ENCODE data around the gene DDR1.
"Not testable (repeated sequence)": the region's sequence is repeated elsewhere in the genome, so short reads cannot be mapped to it uniquely, and the experiment has no call there.

Gene DDR1

DNA sequence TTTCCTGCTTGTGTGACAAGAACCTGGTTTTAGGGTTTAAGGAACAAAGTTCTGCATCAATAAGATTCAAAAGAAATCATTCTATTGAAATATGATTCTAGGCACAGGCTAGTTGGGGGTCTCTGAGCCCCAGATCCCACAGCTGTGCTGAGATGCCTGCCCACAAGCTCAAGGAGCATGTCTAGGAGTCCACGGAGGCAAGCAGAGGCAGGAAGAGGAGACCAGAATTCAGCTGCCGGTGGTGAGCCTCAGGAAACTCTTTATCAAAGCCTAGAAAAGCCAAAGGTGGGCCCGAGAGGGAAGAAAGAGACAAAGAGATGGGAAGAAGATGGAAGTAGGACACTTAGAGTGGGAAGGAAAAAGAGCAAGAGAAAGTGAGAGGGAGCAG lies 40.7 kb upstream of the DDR1 start:
- FAIRE-seq (no peak), DNase-seq (ENCODE audit: insufficient read length, low spot score) (no peak)
- no peak for TF ChIP-seq POLR2A (IDR thresholded peaks at IDR 0.05; ENCODE audit: low read depth, low read length)

DNA sequence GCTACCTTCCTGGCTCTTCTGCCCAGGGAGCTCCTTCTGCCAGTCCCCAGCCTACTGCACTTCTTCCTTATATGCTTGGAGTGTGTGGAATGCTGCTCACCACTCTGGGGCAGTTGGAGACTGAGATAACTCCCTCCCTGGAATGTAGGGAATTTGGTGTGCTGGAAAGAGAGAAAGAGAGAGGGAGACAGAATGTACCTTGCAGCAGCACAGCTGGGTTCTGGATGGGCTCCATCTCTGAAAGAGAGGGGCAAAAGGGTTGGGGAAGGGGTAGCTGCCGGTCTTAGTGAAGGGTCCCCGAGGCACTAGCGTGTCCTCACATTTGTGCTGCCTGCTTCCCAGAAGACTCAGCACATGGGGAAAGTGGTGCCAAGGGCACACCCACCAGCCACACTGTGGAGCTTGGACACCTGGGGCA lies 40.2 kb upstream of the DDR1 start:
- TF ChIP-seq POLR2A (IDR thresholded peaks at IDR 0.05; ENCODE audit: low read depth, low read length) = no peak
- DNase-seq (ENCODE audit: insufficient read length, low spot score) = no peak
- FAIRE-seq = peak; percentile 38

DNA sequence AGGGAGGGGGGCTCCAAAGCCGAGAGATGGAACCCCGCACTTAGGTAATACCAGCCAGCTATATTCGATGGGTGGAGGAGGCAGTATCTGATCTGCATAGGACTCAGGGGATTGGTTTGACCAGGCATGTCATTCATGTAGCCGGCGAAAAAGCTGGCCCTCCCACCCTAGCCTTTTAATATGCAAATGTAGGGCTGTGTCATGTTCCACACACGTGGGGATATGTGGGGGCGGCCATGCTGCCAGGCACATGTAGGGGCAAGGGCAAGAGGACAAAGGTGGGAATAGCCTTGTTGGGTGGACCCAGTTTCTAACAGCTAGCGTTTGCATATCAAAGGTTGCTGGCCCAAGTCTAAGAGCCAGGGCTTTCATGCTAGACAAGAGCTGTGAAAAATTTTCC lies 39.1 kb upstream of the DDR1 start:
- DNase-seq (ENCODE audit: insufficient read length, low spot score) = no peak
- FAIRE-seq = no peak
- TF ChIP-seq POLR2A (IDR thresholded peaks at IDR 0.05; ENCODE audit: low read depth, low read length) = no peak

DNA sequence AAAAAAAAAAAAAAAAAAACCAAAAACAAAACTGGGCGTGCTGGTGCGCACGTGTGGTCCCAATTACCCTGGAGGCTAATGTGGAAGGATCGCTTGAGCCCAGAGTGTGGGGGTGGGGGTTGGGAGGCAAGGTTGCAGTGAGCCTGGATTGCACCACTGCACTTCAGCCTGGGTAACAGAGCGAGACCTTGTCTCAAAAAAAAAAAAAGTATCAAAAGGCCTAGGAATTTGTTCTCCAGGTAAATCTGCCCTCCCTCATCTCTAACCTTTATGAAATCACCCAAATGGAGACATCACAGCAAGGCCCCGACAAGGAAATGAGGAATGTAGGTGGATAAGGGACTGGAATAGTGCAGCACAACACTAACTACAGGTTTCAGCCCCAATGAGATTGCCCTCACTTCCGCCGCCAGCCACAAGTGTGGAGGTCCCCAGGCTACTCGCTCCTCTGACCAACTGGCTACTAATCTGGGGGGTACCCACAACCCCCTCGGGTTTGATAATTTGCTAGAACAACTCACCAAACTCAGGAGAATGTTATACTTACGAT lies 36.8 kb upstream of the DDR1 start:
- DNase-seq (ENCODE audit: insufficient read length, low spot score) (no peak), FAIRE-seq (no peak)

DNA sequence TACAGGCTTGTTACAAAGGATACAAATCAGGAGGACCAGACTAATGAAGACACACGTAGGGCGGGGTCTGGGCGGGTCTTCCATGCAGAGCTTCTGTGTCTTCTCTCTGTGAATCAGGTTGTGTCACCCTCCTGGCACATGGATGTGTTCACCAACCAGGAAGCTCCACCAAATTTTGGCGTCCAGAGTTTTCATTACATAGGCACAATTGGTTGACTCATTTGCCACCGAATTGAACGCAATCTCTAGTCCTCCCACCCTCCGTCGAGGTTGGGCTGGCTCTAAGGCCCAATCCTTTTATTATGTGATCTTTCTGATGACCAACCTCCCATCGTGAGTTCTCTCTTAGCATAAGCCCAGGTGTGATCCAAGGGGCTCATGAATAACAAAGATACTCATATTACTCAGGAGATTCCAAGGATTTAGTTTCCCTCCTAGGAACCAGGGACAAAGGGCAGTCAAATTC lies 36.3 kb upstream of the DDR1 start:
- DNase-seq (ENCODE audit: insufficient read length, low spot score) = no peak
- no peak for FAIRE-seq
- TF ChIP-seq POLR2A (IDR thresholded peaks at IDR 0.05; ENCODE audit: low read depth, low read length) = no peak

More for the DNA sequence above, 36.8 kb upstream of the DDR1 start:
- TF ChIP-seq POLR2A (IDR thresholded peaks at IDR 0.05; ENCODE audit: low read depth, low read length) = no peak

DNA sequence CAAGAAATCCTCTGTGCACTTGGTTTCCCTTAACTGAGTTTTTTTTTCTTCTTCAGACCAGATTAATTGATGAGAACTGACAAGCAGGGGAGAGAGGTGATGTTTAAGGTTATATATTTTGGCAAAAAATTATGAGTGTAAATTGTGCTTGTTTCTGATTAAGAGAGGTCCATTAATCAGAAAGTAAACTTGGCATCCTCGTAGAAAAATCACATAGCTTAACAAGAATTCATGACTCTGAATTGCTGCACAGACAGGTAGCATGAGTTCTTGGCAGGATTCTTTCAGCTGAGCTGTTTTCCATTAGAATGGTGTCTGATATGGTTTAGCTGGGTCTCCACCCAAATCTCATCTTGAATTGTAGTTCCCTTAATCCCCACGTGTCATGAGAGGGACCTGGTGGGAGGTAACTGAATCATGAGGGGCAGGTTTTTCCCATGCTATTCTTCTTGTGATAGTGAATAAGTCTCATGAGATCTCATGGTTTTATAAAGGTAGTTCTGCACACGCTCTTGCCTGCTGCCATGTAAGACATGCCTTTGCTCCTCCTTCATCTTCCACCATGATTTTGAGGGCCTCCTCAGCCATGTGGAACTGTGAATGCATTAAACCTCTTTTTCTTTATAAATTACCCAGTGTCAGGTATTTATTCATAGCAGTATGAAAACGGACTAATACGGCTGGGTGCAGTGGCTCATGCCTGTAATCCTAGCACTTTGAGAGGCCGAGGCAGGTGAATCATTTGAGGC lies 34.2 kb upstream of the DDR1 start:
- no peak for TF ChIP-seq POLR2A (IDR thresholded peaks at IDR 0.05; ENCODE audit: low read depth, low read length)
- FAIRE-seq = no peak
- DNase-seq (ENCODE audit: insufficient read length, low spot score) = no peak

DNA sequence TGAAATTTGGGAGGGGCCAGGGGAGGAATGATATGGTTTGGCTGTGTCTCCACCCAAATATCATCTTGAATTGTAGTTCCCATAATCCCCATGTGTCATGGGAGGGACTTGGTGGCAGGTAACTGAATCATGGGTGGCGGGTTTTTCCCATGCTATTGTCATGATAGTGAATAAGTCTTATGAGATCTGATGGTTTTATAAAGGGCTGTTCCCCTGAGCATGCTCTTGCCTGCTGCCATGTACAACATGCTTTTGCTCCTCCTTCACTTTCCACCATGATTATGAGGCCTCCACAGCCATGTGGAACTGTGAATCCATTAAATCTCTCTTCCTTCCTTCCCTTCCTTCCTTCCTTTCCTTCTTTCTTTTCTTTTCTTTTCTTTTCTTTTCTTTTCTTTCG lies 31.9 kb upstream of the DDR1 start:
- DNase-seq (ENCODE audit: insufficient read length, low spot score); FAIRE-seq: not testable (repeated sequence)

DNA sequence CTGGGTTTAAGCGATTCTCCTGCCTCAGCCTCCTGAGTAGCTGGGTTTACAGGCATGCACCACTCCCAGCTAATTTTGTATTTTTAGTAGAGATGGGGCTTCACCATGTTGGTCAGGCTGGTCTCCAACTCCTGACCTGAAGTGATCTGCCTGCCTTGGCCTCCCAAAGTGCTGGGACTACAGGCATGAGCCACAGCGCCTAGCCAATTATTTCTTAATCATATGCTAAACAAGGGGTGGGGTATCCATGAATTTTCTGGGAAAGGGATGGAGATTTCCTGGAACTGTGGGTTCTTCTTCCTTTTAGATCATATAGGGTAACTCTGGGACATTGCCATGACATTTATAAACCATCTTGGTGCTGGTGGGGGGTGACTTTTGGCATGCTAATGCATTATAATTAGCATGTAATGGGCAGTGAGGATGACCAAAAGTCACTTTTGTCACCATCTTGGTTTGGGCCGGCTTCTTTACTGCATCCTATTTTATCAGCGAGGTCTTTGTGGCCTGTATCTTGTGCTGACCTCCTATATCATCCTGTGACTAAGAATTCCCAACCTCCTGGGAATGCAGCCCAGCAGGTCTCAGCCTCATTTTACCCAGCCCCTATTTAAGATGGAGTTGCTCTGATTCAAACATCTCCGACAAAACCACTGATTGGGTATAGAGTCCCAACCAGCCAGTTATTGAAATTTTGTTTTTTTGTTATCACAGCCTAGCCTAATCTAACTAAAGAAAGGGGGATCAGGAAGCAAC lies 29.9 kb upstream of the DDR1 start:
- no peak for TF ChIP-seq POLR2A (IDR thresholded peaks at IDR 0.05; ENCODE audit: low read depth, low read length)
- DNase-seq (ENCODE audit: insufficient read length, low spot score) = no peak
- FAIRE-seq = no peak

DNA sequence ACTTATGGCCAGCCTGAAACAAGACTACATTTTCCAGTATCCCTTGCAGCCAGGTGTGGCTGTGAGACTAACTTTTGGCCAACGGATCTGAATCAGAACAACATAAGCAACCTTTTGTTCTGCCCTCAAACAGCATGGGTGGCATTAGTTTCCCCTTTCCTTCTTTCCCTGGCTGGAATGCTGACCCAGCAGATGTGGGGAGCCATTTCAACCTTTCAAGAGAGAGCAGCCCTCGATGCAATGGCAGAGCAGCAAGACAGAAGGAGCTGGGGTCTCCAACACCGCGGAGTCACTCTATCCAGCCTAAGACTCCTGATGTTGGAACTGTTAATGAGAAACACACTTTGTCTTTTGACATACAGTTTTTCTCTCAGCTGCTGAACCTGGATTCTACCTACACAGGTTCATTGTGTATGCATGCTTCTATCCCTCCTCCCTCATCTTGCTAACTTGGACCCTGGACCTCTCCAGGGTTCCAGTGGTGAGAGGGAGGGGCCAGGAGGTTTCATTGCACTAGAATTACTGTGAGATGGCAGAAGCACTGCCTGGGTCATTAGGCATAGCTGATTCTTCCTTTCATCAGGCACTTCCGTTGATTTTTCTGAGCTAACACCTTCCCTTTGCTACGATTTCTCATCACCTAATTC lies 28.8 kb upstream of the DDR1 start:
- DNase-seq (ENCODE audit: insufficient read length, low spot score) (no peak), FAIRE-seq (no peak)
- no peak for TF ChIP-seq POLR2A (IDR thresholded peaks at IDR 0.05; ENCODE audit: low read depth, low read length)

DNA sequence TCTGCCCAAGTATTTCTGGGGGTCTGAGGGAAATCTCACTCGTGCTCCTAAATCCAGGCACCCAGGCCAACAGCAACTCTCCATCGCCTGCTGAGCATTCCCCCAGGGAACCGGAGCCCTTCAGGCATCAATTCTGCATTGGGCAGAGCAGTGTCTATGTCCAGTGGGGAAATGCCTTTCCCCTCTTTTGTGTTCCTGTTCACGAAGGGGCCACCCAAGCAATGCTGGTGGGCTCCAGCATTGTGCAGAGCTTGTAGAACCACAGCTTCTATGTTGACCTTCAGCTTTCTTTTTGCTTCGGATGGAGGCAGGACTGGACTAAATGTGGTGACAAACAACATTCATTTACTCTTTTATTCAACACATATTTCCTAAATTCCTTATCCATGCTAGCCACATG lies 27.2 kb upstream of the DDR1 start:
- no peak for TF ChIP-seq POLR2A (IDR thresholded peaks at IDR 0.05; ENCODE audit: low read depth, low read length)
- DNase-seq (ENCODE audit: insufficient read length, low spot score) = no peak
- no peak for FAIRE-seq

DNA sequence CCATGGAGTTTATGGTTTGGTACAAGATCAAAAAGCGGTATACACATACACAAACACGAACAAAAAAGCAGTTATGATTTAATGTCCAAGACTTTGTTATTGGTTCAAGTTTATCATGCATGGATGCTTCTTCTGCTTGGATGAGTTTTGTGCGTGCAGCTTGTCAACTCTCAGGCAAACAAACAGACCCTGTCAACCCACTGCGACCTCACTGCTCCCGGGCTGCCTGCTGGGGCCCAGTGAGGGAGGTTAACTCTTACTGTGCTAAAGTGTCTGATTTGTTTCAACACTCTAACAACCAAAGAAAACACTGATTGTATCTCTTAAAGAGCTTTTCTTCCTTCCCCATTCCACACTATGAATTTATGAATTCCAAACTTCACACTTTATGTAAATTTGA lies 26.8 kb upstream of the DDR1 start:
- TF ChIP-seq POLR2A (IDR thresholded peaks at IDR 0.05; ENCODE audit: low read depth, low read length) = no peak
- no peak for DNase-seq (ENCODE audit: insufficient read length, low spot score)
- no peak for FAIRE-seq

DNA sequence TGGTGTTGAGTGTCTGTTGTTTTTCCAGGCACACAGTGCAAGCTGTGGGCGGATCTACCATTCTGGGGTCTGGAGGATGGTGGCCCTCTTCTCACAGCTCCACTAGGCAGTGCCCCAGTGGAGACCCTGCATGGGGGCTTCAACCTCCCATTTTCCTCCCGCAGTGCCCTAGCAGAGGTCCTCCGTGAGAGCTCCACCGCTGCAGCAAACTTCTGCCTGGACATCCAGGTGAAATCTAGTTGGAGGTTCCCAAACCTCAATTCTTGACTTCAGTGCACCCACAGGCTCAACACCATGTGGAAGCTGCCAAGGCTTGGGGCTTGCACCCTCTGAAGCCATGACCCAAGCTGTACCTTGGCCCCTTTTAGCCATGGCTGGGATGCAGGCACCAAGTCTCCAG lies 24.6 kb upstream of the DDR1 start:
- DNase-seq (ENCODE audit: insufficient read length, low spot score); FAIRE-seq: not testable (repeated sequence)

DNA sequence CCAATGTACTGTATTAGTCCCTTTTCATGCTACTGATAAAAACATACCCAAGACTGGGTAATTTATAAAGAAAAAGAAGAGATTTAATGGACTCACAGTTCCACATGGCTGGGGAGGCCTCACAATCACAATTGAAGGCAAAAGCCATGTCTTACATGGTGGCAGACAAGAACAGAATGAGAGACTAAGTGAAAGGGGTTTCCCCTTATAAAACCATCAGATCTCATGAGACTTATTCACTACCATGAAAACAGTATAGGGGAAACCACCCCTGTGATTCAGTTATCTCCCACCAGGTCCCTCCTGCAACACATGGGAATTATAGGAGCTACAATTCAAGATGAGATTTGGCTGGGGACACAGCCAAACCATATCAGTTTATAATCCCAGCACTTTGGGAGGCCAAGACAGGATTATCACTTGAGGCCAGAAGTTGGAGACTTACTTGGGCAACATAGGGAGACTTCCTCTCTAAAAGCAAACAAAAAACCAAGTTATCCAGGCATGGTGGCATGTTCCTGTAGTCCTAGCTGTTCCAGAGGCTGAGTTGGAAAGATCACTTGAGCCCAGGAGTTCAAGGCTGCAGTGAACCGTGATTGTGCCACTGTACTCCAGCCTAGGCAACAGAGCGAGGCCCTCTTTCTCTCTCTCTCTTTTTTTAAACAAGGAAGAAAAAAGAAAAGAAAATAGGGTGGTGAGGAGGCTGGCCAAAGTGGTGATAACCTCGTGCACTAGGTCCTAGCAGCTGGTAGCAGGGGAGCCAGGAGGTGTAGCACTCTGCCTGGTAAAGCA lies 22.9 kb upstream of the DDR1 start:
- TF ChIP-seq POLR2A (IDR thresholded peaks at IDR 0.05; ENCODE audit: low read depth, low read length) = no peak
- FAIRE-seq (no peak), DNase-seq (ENCODE audit: insufficient read length, low spot score) (no peak)

Data from H54 (cell line).